ENCODE results near the gene CCDC196.
"Not testable (repeated sequence)": the region's sequence is repeated elsewhere in the genome, so short reads cannot be mapped to it uniquely, and the experiment has no call there.

The CCDC196 gene

DNA sequence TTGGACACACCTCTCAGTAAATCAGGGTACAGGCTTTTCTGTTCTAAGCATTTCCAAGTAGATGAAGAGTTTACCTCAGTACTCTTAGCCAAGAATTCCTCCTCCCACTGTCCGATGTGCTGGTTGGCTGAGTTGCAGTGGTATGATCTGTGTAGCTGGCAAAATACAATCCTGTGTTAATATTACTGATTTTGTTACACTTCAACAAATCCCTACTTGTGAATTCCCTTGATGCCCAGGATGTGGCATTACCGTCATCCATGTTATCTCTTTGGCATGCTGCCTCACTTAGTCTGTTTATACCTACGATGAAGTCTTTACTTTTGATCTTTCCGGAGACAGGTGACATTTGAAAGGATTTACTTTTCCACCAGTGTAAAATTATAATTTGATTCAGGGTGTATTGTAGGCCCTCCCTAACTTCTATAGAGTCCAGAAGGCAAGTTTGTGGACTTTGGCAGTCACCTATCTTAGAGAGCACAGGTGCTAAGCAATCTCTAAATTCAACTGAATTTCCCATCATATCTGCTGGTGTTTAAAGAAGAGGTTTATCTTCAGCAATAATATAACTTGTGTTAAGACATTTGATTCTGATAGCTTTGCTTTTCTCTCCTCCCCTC lies 10.1 kb downstream of the CCDC196 start:
- ATAC-seq = no peak

- ATAC-seq = no peak
Observed at GRCh38 chr14:66496911-66497310, 10.7 kb downstream of the CCDC196 start.

- no peak for ATAC-seq
Observed at GRCh38 chr14:66498311-66498710, 12.1 kb downstream of the CCDC196 start.

DNA sequence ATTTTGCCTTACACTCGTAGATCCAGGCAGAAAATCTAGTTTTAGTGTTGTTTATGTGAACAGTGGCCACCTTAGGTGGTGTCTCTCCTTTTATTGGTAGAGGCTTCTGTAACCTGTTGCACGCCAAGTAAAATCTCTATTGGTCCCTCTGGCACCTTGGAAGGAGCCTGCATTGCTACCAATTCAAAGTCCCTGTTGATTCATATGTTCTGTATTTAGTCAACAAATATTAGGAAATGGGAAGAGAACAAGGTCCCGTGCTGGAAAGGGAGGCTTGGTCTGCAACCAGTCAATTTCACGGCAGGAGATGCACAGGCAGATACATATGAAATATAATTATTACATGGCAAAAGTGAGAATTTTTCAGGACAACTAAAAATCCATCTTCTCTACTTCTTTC lies 15.4 kb downstream of the CCDC196 start:
- ATAC-seq = no peak

DNA sequence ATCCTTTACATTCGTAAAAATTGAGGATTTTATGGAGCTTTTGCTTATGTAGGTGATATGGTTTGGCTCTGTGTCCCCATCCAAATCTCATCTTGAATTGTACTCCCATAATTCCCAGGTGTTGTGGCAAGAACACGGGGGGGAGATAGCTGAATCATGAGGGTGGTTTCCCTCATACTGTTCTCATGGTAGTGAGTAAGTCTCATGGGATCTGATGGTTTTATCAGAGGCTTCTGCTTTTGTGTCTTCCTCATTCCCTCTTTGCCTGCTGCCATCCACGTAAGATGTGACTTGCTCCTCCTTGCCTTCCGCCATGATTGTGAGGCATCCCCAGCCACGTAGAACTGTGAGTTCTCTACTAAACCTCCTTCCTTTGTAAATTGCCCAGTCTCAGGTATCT lies 16.7 kb downstream of the CCDC196 start:
- not testable (repeated sequence) for ATAC-seq

GRCh38 chr14:66503532-66503931 lies 17.4 kb downstream of the CCDC196 start:
- no peak for ATAC-seq

DNA sequence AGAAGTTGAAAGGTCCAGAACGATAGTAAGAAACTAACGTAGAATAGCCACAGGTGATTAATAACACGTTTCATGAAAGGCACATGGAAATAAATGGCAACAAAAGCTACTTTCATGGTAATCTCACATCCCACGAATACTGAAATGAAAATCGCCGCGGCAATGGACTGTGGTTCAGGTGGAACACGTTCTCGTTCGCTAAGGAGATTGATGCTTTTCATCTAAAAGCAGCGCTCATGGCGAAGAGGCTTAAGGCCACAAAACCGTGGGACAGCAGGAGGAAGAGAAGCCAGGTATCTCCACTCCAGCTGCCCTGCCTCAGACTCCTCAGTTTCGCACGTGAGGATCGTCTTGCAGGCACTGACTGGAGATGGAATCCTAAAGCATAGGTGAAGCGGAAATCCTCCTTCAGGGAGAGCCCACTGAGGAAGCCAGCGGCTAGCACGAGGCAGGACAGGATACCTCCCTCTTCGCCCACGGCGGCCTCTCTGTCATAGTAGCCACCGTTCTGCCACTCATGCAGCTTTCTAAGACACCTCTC lies 21.1 kb downstream of the CCDC196 start:
- peak; percentile 15 to 21 for ATAC-seq

- ATAC-seq = peak; percentile 93 to 95
Observed at GRCh38 chr14:66507722-66508546, 21.8 kb downstream of the CCDC196 start, which contains the start of gene GPHN. Gene GPHN (plus strand): TSS chr14:66508147.

GRCh38 chr14:66508547-66508845 lies 22.3 kb downstream of the CCDC196 start:
- no peak for ATAC-seq

- ATAC-seq = peak; percentile 4 to 7
Observed at GRCh38 chr14:66508846-66509621, 22.9 kb downstream of the CCDC196 start.

- no peak for ATAC-seq
Observed at GRCh38 chr14:66509874-66510273, 23.7 kb downstream of the CCDC196 start.

DNA sequence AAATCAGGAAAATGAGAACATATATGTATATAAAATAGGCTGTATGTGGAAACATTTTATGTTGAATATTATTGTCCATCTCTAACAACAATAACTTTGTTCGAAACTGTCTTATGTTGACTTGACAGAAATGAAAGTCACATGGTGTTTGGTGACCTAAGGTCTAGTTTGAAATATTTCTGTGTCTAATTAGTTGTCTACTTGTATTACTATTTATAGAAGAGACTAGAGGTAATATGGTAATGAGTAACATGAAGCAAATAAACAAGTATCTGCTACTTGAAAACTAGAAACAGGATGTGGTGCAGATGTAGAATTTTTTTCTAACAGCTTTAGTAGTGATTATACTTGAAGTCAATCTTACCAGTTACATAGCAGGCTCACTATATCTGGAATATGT lies 25.7 kb downstream of the CCDC196 start:
- no peak for ATAC-seq

DNA sequence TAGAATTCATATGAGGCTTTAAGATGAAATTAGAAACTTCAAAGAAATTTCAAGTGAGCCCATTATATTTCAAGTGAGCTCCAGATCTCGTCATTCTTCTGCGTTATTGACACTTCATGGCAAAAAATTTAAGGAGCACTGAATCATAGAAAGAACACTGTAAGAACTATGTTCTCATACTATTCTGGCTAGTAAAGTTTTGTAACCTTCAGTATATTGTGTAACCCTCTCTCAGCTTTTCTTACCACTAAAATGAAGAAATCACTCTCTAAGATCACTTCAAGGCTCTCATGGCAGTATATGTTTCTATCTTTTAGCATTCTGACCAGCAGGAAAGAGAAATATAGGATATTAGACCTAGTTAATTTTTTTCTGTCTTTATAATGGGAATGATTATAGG lies 28.0 kb downstream of the CCDC196 start:
- ATAC-seq = no peak

DNA sequence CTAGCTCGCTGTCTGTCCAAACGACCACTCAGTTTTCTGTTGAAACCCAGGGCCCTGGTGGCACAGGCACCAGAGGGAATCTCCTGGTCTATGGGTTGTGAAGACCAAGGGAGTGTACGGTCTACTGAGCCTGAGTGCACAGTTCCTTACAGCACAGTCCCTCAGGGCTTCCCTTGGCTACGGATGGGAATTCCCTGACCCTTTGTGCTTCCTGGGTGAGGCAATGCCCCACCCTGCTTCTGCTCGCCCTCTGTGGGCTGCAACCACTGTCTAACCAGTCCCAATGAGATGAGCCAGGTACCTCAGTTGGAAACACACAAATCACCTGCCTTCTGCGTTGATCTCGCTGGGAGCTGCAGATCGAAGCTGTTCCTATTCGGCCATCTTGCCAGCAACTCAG lies 44.4 kb downstream of the CCDC196 start:
- ATAC-seq = no peak

DNA sequence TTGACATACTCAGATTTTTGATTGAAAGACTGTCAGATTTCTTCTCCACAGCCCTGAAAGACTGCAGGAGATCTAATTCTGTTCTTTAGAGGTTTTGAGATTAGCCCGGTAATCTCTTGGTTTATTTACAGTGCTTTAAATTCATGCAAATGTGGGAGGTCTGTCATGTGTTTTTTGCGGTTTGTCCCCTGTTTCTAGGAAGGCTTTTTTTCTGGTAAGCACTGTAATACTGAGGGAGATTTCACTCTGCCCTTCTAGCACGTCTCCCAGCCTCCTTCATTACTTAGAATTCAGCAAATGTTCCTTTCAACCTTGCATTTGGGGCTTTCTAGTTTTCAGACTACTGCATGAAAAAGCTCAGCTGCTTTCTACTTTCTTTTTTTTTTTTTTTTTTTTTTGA lies 52.9 kb downstream of the CCDC196 start:
- peak; percentile 56 to 63 for ATAC-seq

DNA sequence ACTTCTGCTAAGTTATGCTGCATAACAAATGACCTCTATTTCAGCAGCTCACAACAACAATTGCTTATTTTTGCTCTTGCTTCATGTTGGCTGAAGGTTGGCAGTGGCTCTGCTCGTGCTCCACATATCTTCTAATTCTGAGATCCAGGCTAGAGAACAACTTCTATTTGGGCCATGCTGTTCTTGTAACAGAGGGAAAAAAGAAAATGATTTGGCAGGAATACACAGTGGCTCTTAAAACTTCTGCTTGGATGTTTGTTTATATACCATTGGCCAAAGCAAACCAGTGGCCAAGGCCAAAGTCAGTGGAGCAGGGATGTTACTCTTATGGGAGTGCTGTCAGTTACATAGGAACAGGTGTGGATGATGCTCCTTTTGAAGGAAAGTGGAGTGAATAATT lies 53.9 kb downstream of the CCDC196 start:
- ATAC-seq = no peak

DNA sequence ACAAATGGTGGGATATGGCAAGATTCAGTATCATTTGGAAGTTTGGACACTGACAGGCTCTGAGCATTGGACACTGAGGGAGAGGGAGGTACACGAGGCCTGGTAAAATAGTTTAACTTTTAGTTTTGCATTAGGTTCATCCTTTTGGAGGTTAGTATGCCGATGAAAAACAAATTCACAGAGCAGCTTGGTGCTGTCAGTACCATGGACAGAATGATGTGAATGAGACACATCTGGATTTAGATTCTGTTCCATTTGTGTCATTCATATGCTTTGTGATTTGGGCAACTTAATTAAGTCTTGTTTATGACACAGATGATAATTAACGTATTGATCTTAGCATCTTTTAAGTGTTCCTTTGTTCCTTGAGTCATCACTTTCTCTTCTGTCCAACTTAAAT lies 55.5 kb downstream of the CCDC196 start:
- ATAC-seq = no peak

GRCh38 chr14:66543996-66544395 lies 57.8 kb downstream of the CCDC196 start:
- no peak for ATAC-seq

GRCh38 chr14:66545191-66545590 lies 59.0 kb downstream of the CCDC196 start:
- not testable (repeated sequence) for ATAC-seq

- ATAC-seq = not testable (repeated sequence)
Observed at GRCh38 chr14:66545751-66546150, 59.6 kb downstream of the CCDC196 start.

All from activated CD4-positive, CD25-positive, alpha-beta regulatory T cell treated with anti-CD3 and anti-CD28 coated beads, Interleukin-2, amount 50 U/mL, for 24 hours (primary cell).